ENCODE measurements around the gene LSMEM2.

The LSMEM2 gene

GRCh38 chr3:50278880-50279224, at the start of gene LSMEM2:
LSMEM2 (plus strand) TSS chr3:50279087; CDS start chr3:50279114, 27 bp downstream.
- TF ChIP-seq JUND (IDR thresholded peaks at IDR 0.05; ENCODE audit: low read depth), result no peak
- in situ Hi-C loops (cut with HindIII; ENCODE audit: low pct_unique_long_range_greater_than_20kb, low sequenced_read_pairs), result no loop called here
- DNase-seq (ENCODE audit: low read depth in 1 of 2, low spot score in 1 of 2), result no peak

- in situ Hi-C loops (cut with HindIII; ENCODE audit: low pct_unique_long_range_greater_than_20kb, low sequenced_read_pairs), result no loop called here
- no peak for DNase-seq (ENCODE audit: low read depth in 1 of 2, low spot score in 1 of 2)
- TF ChIP-seq JUND (IDR thresholded peaks at IDR 0.05; ENCODE audit: low read depth), result no peak
Measured at GRCh38 chr3:50229490-50229889, 49.4 kb upstream of the LSMEM2 start.

- DNase-seq (ENCODE audit: low read depth in 1 of 2, low spot score in 1 of 2), result peak in 1 of 2 experiments; percentile 72
- in situ Hi-C loops (cut with HindIII; ENCODE audit: low pct_unique_long_range_greater_than_20kb, low sequenced_read_pairs), result no loop called here
- TF ChIP-seq JUND (IDR thresholded peaks at IDR 0.05; ENCODE audit: low read depth), result no peak
Measured at GRCh38 chr3:50230104-50230793, 48.6 kb upstream of the LSMEM2 start.

GRCh38 chr3:50230794-50231125, 48.1 kb upstream of the LSMEM2 start:
- DNase-seq (ENCODE audit: low read depth in 1 of 2, low spot score in 1 of 2), result no peak
- in situ Hi-C loops (cut with HindIII; ENCODE audit: low pct_unique_long_range_greater_than_20kb, low sequenced_read_pairs), result no loop called here
- no peak for TF ChIP-seq JUND (IDR thresholded peaks at IDR 0.05; ENCODE audit: low read depth)

- TF ChIP-seq JUND (IDR thresholded peaks at IDR 0.05; ENCODE audit: low read depth), result no peak
- DNase-seq (ENCODE audit: low read depth in 1 of 2, low spot score in 1 of 2), result no peak
- in situ Hi-C loops (cut with HindIII; ENCODE audit: low pct_unique_long_range_greater_than_20kb, low sequenced_read_pairs), result no loop called here
Measured at GRCh38 chr3:50231581-50231980, 47.3 kb upstream of the LSMEM2 start.

- in situ Hi-C loops (cut with HindIII; ENCODE audit: low pct_unique_long_range_greater_than_20kb, low sequenced_read_pairs), result no loop called here
- no peak for TF ChIP-seq JUND (IDR thresholded peaks at IDR 0.05; ENCODE audit: low read depth)
- no peak for DNase-seq (ENCODE audit: low read depth in 1 of 2, low spot score in 1 of 2)
Measured at GRCh38 chr3:50232303-50232702, 46.6 kb upstream of the LSMEM2 start.

GRCh38 chr3:50233176-50233575, 45.7 kb upstream of the LSMEM2 start:
- TF ChIP-seq JUND (IDR thresholded peaks at IDR 0.05; ENCODE audit: low read depth), result no peak

GRCh38 chr3:50235716-50236483, 43.0 kb upstream of the LSMEM2 start, which contains the start of gene GNAI2:
GNAI2 (plus strand) TSS chr3:50236204; CDS start chr3:50236336, 132 bp downstream.
- no peak for TF ChIP-seq JUND (IDR thresholded peaks at IDR 0.05; ENCODE audit: low read depth)
- in situ Hi-C loops (cut with HindIII; ENCODE audit: low pct_unique_long_range_greater_than_20kb, low sequenced_read_pairs), result no loop called here
- peak; percentile 91 to 98 for DNase-seq (ENCODE audit: low read depth in 1 of 2, low spot score in 1 of 2)

More at GRCh38 chr3:50233176-50233575, 45.7 kb upstream of the LSMEM2 start:
- in situ Hi-C loops (cut with HindIII; ENCODE audit: low pct_unique_long_range_greater_than_20kb, low sequenced_read_pairs), result no loop called here
- DNase-seq (ENCODE audit: low read depth in 1 of 2, low spot score in 1 of 2), result no peak

GRCh38 chr3:50236484-50237132, 42.3 kb upstream of the LSMEM2 start:
- in situ Hi-C loops (cut with HindIII; ENCODE audit: low pct_unique_long_range_greater_than_20kb, low sequenced_read_pairs), result no loop called here
- no peak for TF ChIP-seq JUND (IDR thresholded peaks at IDR 0.05; ENCODE audit: low read depth)
- no peak for DNase-seq (ENCODE audit: low read depth in 1 of 2, low spot score in 1 of 2)

- no peak for DNase-seq (ENCODE audit: low read depth in 1 of 2, low spot score in 1 of 2)
- TF ChIP-seq JUND (IDR thresholded peaks at IDR 0.05; ENCODE audit: low read depth), result no peak
- in situ Hi-C loops (cut with HindIII; ENCODE audit: low pct_unique_long_range_greater_than_20kb, low sequenced_read_pairs), result no loop called here
Measured at GRCh38 chr3:50237133-50237651, 41.7 kb upstream of the LSMEM2 start.

- DNase-seq (ENCODE audit: low read depth in 1 of 2, low spot score in 1 of 2), result peak; percentile 61 to 72
- in situ Hi-C loops (cut with HindIII; ENCODE audit: low pct_unique_long_range_greater_than_20kb, low sequenced_read_pairs), result no loop called here
Measured at GRCh38 chr3:50237754-50238548, 40.9 kb upstream of the LSMEM2 start.

GRCh38 chr3:50238549-50239026, 40.3 kb upstream of the LSMEM2 start:
- TF ChIP-seq JUND (IDR thresholded peaks at IDR 0.05; ENCODE audit: low read depth), result no peak
- DNase-seq (ENCODE audit: low read depth in 1 of 2, low spot score in 1 of 2), result peak in 1 of 2 experiments; percentile 60

More at GRCh38 chr3:50237754-50238548, 40.9 kb upstream of the LSMEM2 start:
- TF ChIP-seq JUND (IDR thresholded peaks at IDR 0.05; ENCODE audit: low read depth), result no peak

More at GRCh38 chr3:50238549-50239026, 40.3 kb upstream of the LSMEM2 start:
- in situ Hi-C loops (cut with HindIII; ENCODE audit: low pct_unique_long_range_greater_than_20kb, low sequenced_read_pairs), result no loop called here

All from T47D (cell line).